GM21825 (cell line): ENCODE measurements around the gene TMEM94.
"Not testable (repeated sequence)": the region's sequence is repeated elsewhere in the genome, so short reads cannot be mapped to it uniquely, and the experiment has no call there.

ENCODE experiments used
- ATAC-seq: cut with Tn5 transposase; IDR thresholded peaks from one replicate; pipeline ENCODE4 v1.9.1; 2021; ENCODE audit warnings: mild to moderate bottlenecking, moderate library complexity; ENCODE audit not compliant: unreplicated experiment

TMEM94 gene

GRCh38 chr17:75476271-75476671 lies 19.8 kb downstream of the TMEM94 start:
- no peak for ATAC-seq

GRCh38 chr17:75476752-75477489 lies 20.5 kb downstream of the TMEM94 start:
- ATAC-seq, result no peak

GRCh38 chr17:75477490-75477862 lies 21.0 kb downstream of the TMEM94 start:
- not testable (repeated sequence) for ATAC-seq

- no peak for ATAC-seq
Measured at GRCh38 chr17:75478508-75478907, 22.1 kb downstream of the TMEM94 start.

- ATAC-seq, result no peak
Measured at GRCh38 chr17:75480281-75480680, 23.8 kb downstream of the TMEM94 start.

- ATAC-seq, result no peak
Measured at GRCh38 chr17:75481194-75482068, 25.0 kb downstream of the TMEM94 start.

- no peak for ATAC-seq
Measured at GRCh38 chr17:75482098-75482942, 25.9 kb downstream of the TMEM94 start.

- no peak for ATAC-seq
Measured at GRCh38 chr17:75485688-75486087, 29.3 kb downstream of the TMEM94 start.

GRCh38 chr17:75486151-75486550 lies 29.7 kb downstream of the TMEM94 start:
- ATAC-seq, result no peak

- ATAC-seq, result no peak
Measured at GRCh38 chr17:75486951-75487350, 30.5 kb downstream of the TMEM94 start.

GRCh38 chr17:75487351-75488070 lies 31.1 kb downstream of the TMEM94 start:
- ATAC-seq, result no peak

- no peak for ATAC-seq
Measured at GRCh38 chr17:75488693-75489510, 32.5 kb downstream of the TMEM94 start.

- no peak for ATAC-seq
Measured at GRCh38 chr17:75489511-75489955, 33.1 kb downstream of the TMEM94 start.

- no peak for ATAC-seq
Measured at GRCh38 chr17:75490173-75490743, 33.8 kb downstream of the TMEM94 start.

- ATAC-seq, result no peak
Measured at GRCh38 chr17:75490953-75491649, 34.7 kb downstream of the TMEM94 start.

GRCh38 chr17:75491680-75492079 lies 35.2 kb downstream of the TMEM94 start:
- ATAC-seq, result no peak

GRCh38 chr17:75492555-75493168 lies 36.2 kb downstream of the TMEM94 start:
- ATAC-seq, result no peak

GRCh38 chr17:75493476-75494129 lies 37.2 kb downstream of the TMEM94 start:
- no peak for ATAC-seq
